Measurements from ENCODE around the gene RTN4R.

DNA sequence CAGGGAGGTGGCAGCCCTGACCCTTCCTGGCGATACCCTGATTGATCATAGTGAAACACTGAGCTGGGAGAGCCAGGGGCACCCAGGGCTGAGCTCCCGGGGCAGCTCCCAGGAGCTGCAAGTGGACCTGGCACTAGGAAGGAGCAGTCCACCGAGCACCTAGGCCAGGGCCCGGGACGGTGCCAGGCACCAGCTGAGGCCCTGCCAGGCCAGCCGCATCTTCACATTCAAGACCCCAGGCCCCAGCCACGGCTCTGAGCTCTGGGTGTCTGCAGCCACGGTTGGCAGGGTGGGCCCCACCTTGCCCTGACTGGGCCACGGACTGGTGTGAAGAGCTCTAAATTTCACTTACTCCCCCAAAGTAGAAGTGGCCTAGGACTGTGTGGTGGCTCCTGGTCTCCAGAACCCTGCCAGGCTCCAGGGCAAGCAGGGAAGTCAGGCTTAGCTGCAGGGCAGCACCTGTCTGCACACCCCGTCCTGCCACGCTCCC, 58.3 kb downstream of the RTN4R start:
- TF ChIP-seq, protein P1, sequence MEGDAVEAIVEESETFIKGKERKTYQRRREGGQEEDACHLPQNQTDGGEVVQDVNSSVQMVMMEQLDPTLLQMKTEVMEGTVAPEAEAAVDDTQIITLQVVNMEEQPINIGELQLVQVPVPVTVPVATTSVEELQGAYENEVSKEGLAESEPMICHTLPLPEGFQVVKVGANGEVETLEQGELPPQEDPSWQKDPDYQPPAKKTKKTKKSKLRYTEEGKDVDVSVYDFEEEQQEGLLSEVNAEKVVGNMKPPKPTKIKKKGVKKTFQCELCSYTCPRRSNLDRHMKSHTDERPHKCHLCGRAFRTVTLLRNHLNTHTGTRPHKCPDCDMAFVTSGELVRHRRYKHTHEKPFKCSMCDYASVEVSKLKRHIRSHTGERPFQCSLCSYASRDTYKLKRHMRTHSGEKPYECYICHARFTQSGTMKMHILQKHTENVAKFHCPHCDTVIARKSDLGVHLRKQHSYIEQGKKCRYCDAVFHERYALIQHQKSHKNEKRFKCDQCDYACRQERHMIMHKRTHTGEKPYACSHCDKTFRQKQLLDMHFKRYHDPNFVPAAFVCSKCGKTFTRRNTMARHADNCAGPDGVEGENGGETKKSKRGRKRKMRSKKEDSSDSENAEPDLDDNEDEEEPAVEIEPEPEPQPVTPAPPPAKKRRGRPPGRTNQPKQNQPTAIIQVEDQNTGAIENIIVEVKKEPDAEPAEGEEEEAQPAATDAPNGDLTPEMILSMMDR (IDR thresholded peaks at IDR 0.05; ENCODE audit: borderline replicate concordance, extremely low read depth, low read length, poor library complexity, severe bottlenecking), result no peak
- no peak for TF ChIP-seq EZH2 (IDR thresholded peaks at IDR 0.05; ENCODE audit: borderline replicate concordance, low read depth, low read length, severe bottlenecking)

Measured in DND-41 (cell line).